Liver (tissue), 9 donors: ENCODE measurements around the gene SPP2. TPM values are rescaled to one million over a fixed set of nuclear protein-coding genes. Genes with fewer than 3 reads are reported as not detected.
A peak's percentile ranks its signal among the peaks of the same experiment; 100 is the strongest.

ENCODE experiments used
- DNase-seq: peaks from one replicate; pipeline ENCODE4 v3.0.0-alpha.2; 2017; ENCODE audit warnings: low spot score
- H3K27ac ChIP-seq, 2 donors: one replicate each; pipeline ENCODE4 v1.7.0; 2013; ENCODE audit warnings: inconsistent platforms in 2 of 2, low read length in 2 of 2, control low read depth in 1 of 2, low read depth in 1 of 2, mild to moderate bottlenecking in 1 of 2
- H3K27me3 ChIP-seq, 4 donors: one replicate each; pipeline versions ENCODE4 v1.6.1 to v1.7.0; 2013; ENCODE audit warnings: low read length in 3 of 4, inconsistent platforms in 1 of 4, mild to moderate bottlenecking in 1 of 4, moderate library complexity in 1 of 4; ENCODE audit not compliant: control insufficient read depth in 4 of 4, insufficient read depth in 4 of 4
- H3K36me3 ChIP-seq, 4 donors: one replicate each; pipeline versions ENCODE4 v1.6.1 to v1.7.0; 2013; ENCODE audit warnings: low read length in 3 of 4, mild to moderate bottlenecking in 3 of 4, low read depth in 1 of 4, moderate library complexity in 1 of 4; ENCODE audit not compliant: control insufficient read depth in 4 of 4, insufficient read depth in 3 of 4
- H3K4me1 ChIP-seq, 4 donors: one replicate each; pipeline versions ENCODE4 v1.6.1 to v1.7.0; 2013; ENCODE audit warnings: low read length in 3 of 4, mild to moderate bottlenecking in 3 of 4, moderate library complexity in 1 of 4; ENCODE audit not compliant: control insufficient read depth in 4 of 4, insufficient read depth in 4 of 4
- H3K4me3 ChIP-seq, 3 donors: one replicate each; pipeline versions ENCODE4 v1.6.1 to v1.7.0; 2013; ENCODE audit warnings: low read length in 3 of 3, control low read depth in 1 of 3, low read depth in 1 of 3, mild to moderate bottlenecking in 1 of 3
- H3K9ac ChIP-seq, 2 donors: one replicate each; pipeline ENCODE4 v1.7.0; 2013; ENCODE audit warnings: low read length in 2 of 2, mild to moderate bottlenecking in 2 of 2, moderate library complexity in 2 of 2, control low read depth in 1 of 2, low read depth in 1 of 2
- H3K9me3 ChIP-seq, 4 donors: one replicate each; pipeline versions ENCODE4 v1.6.1 to v1.7.0; 2013; ENCODE audit warnings: low read length in 3 of 4; ENCODE audit not compliant: control insufficient read depth in 4 of 4
- ATF3 ChIP-seq: IDR thresholded peaks from 2 replicates; pipeline ENCODE4 v1.6.1; 2016; ENCODE audit warnings: antibody characterized with exemption
- EGR1 ChIP-seq, 2 donors: IDR thresholded peaks; 2 replicates each; pipeline ENCODE4 v1.6.1; 2016 to 2018; ENCODE audit warnings: antibody characterized with exemption in 2 of 2, low read depth in 2 of 2
- FOXA1 ChIP-seq: IDR thresholded peaks from 2 replicates; pipeline ENCODE4 v1.6.1; 2016; ENCODE audit warnings: antibody characterized with exemption
- FOXA2 ChIP-seq: IDR thresholded peaks from 2 replicates; pipeline ENCODE4 v1.6.1; 2016; ENCODE audit warnings: antibody characterized with exemption
- GABPA ChIP-seq, 2 donors: IDR thresholded peaks in 1 of 2; conservative IDR thresholded peaks in 1 of 2; 2 replicates each; pipeline ENCODE4 v1.6.1; 2016; ENCODE audit warnings: antibody characterized with exemption in 2 of 2, mild to moderate bottlenecking in 1 of 2, moderate library complexity in 1 of 2
- HNF4A ChIP-seq, 2 donors: conservative IDR thresholded peaks; 2 replicates each; pipeline ENCODE4 v1.6.1; 2016; ENCODE audit warnings: antibody characterized with exemption in 2 of 2, mild to moderate bottlenecking in 2 of 2
- HNF4G ChIP-seq: IDR thresholded peaks from 2 replicates; pipeline ENCODE4 v1.6.1; 2016; ENCODE audit warnings: antibody characterized with exemption
- JUND ChIP-seq, 2 donors: IDR thresholded peaks; 2 replicates each; pipeline ENCODE4 v1.6.1; 2016; ENCODE audit warnings: antibody characterized with exemption in 2 of 2
- MAX ChIP-seq: IDR thresholded peaks from 2 replicates; pipeline ENCODE4 v1.6.1; 2016; ENCODE audit warnings: antibody characterized with exemption
- NR2F2 ChIP-seq: IDR thresholded peaks from 2 replicates; pipeline ENCODE4 v1.6.1; 2016; ENCODE audit warnings: antibody characterized with exemption
- RAD21 ChIP-seq, 2 donors: IDR thresholded peaks; 2 replicates each; pipeline ENCODE4 v1.6.1; 2016; ENCODE audit warnings: antibody characterized with exemption in 2 of 2, mild to moderate bottlenecking in 2 of 2
- RXRA ChIP-seq, 2 donors: IDR thresholded peaks; 2 replicates each; pipeline ENCODE4 v1.6.1; 2017 to 2018; ENCODE audit warnings: antibody characterized with exemption in 2 of 2, mild to moderate bottlenecking in 1 of 2
- SP1 ChIP-seq: IDR thresholded peaks from 2 replicates; pipeline ENCODE4 v1.6.1; 2018; ENCODE audit warnings: antibody characterized with exemption, mild to moderate bottlenecking
- YY1 ChIP-seq: IDR thresholded peaks from 2 replicates; pipeline ENCODE4 v1.6.1; 2016; ENCODE audit warnings: antibody characterized with exemption, mild to moderate bottlenecking
- WGBS: extraction: QIAGEN DNeasy Blood & Tissue Kit; methylation state at CpG from one replicate; pipeline ENCODE4 v1.1.7; 2013; 5-methylcytosine and 5-hydroxymethylcytosine counted together
- polyA plus RNA-seq, 2 donors: library from polyadenylated mRNA; stranded (reverse) in 1 of 2; unstranded in 1 of 2; fragments of 200-250 nt in 1 of 2; fragments of >200 nt in 1 of 2; fragmentation: Nextera tagmentation in 1 of 2; extraction: Ambion mirVana in 1 of 2; gene quantifications; one replicate each; pipeline versions ENCODE4 v1.2.1 to v1.2.3, GENCODE V29; 2013 to 2015
- total RNA-seq, 2 donors: library from RNA; depleted of rRNA; stranded (reverse); fragments of >200 nt; gene quantifications; one replicate each; pipeline ENCODE4 v1.2.3, GENCODE V29; 2014
- TF ChIP-seq, protein P1 (sequence below): IDR thresholded peaks from 2 replicates; pipeline ENCODE4 v1.6.1; 2016; ENCODE audit warnings: antibody characterized with exemption
- TF ChIP-seq, protein P2 (sequence below): fragments of 150-350 bp; IDR thresholded peaks from 2 replicates; pipeline ENCODE4 v1.5.1; 2017; ENCODE audit warnings: improper control_type of control experiment, low read depth, low read length; ENCODE audit not compliant: missing input control
- donor health status: healthy.
- donor health status: healthy.
- donor health status: healthy.
- donor health status: healthy.
- donor health status: healthy.

Gene SPP2
- total and polyA plus RNA-seq, 4 donors = 76.7 to 584 (median 147) TPM

- H3K27ac ChIP-seq = no peak overlapping the region
- H3K36me3 ChIP-seq = peaks cover 0 to 29% (median 10%) of the 10 kb centered on the region in 4 donors
- H3K27me3 ChIP-seq = no peaks in the 10 kb centered on the region
- TF ChIP-seq FOXA2 (no peak), NR2F2 (no peak), HNF4G (no peak), HNF4A (conservative IDR thresholded peaks at IDR 0.05) (no peak), JUND (IDR thresholded peaks at IDR 0.05) (no peak), RAD21 (IDR thresholded peaks at IDR 0.05) (no peak), FOXA1 (no peak), GABPA (IDR thresholded peaks at IDR 0.05 in 1 of 2, conservative IDR thresholded peaks at IDR 0.05 in 1 of 2) (no peak), ATF3 (no peak), MAX (no peak)
- TF ChIP-seq, protein P1, sequence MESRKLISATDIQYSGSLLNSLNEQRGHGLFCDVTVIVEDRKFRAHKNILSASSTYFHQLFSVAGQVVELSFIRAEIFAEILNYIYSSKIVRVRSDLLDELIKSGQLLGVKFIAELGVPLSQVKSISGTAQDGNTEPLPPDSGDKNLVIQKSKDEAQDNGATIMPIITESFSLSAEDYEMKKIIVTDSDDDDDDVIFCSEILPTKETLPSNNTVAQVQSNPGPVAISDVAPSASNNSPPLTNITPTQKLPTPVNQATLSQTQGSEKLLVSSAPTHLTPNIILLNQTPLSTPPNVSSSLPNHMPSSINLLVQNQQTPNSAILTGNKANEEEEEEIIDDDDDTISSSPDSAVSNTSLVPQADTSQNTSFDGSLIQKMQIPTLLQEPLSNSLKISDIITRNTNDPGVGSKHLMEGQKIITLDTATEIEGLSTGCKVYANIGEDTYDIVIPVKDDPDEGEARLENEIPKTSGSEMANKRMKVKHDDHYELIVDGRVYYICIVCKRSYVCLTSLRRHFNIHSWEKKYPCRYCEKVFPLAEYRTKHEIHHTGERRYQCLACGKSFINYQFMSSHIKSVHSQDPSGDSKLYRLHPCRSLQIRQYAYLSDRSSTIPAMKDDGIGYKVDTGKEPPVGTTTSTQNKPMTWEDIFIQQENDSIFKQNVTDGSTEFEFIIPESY = no peak
- TF ChIP-seq, protein P2, sequence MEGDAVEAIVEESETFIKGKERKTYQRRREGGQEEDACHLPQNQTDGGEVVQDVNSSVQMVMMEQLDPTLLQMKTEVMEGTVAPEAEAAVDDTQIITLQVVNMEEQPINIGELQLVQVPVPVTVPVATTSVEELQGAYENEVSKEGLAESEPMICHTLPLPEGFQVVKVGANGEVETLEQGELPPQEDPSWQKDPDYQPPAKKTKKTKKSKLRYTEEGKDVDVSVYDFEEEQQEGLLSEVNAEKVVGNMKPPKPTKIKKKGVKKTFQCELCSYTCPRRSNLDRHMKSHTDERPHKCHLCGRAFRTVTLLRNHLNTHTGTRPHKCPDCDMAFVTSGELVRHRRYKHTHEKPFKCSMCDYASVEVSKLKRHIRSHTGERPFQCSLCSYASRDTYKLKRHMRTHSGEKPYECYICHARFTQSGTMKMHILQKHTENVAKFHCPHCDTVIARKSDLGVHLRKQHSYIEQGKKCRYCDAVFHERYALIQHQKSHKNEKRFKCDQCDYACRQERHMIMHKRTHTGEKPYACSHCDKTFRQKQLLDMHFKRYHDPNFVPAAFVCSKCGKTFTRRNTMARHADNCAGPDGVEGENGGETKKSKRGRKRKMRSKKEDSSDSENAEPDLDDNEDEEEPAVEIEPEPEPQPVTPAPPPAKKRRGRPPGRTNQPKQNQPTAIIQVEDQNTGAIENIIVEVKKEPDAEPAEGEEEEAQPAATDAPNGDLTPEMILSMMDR = no peak
- H3K4me3 ChIP-seq = no peak overlapping the region
- no peak for DNase-seq
- 87% methylated on average over 8 of the region's 8 CpGs for whole genome bisulfite sequencing
- H3K4me1 ChIP-seq = peaks cover 0 to 27% (median 3%) of the 10 kb centered on the region in 4 donors
- H3K9ac ChIP-seq = no peak overlapping the region
- H3K9me3 ChIP-seq = no peaks in the 10 kb centered on the region
Observed at GRCh38 chr2:234060236-234060635, 9.7 kb downstream of the SPP2 start.

GRCh38 chr2:234061624-234062257 is 11.2 kb downstream of the SPP2 start:
- no peak for DNase-seq
- H3K4me1 ChIP-seq = peaks cover 0 to 27% (median 3%) of the 10 kb centered on the region in 4 donors
- H3K9me3 ChIP-seq = no peaks in the 10 kb centered on the region
- no peak overlapping the region for H3K4me3 ChIP-seq
- peaks cover 0 to 38% (median 13%) of the 10 kb centered on the region in 4 donors for H3K36me3 ChIP-seq
- H3K27me3 ChIP-seq = no peaks in the 10 kb centered on the region
- peak; percentile 53 for TF ChIP-seq NR2F2
- peak; percentile 59 to 66 for TF ChIP-seq HNF4A (conservative IDR thresholded peaks at IDR 0.05)
- no peak for TF ChIP-seq EGR1 (IDR thresholded peaks at IDR 0.05; ENCODE audit: low read depth in 2 of 2)
- no peak for TF ChIP-seq SP1
- peak; percentile 15 to 43 for TF ChIP-seq JUND (IDR thresholded peaks at IDR 0.05)
- peak; percentile 77 to 81 for TF ChIP-seq RXRA (IDR thresholded peaks at IDR 0.05)
- TF ChIP-seq RAD21 (IDR thresholded peaks at IDR 0.05) = peak in 1 of 2 donors; percentile 5
- peak; percentile 29 for TF ChIP-seq YY1
- 51% methylated on average over 6 of the region's 6 CpGs for WGBS
- H3K9ac ChIP-seq = no peak overlapping the region
- no peak overlapping the region for H3K27ac ChIP-seq
